GM12801 (cell line): Measurements from ENCODE around the gene GPR83.

ENCODE experiments used
- TF ChIP-seq, protein P1 (sequence below): IDR thresholded peaks from one replicate; pipeline ENCODE4 v1.5.1; 2011; ENCODE audit warnings: control low read depth; ENCODE audit not compliant: insufficient read length; ENCODE audit errors: extremely low read depth

GPR83 gene

DNA sequence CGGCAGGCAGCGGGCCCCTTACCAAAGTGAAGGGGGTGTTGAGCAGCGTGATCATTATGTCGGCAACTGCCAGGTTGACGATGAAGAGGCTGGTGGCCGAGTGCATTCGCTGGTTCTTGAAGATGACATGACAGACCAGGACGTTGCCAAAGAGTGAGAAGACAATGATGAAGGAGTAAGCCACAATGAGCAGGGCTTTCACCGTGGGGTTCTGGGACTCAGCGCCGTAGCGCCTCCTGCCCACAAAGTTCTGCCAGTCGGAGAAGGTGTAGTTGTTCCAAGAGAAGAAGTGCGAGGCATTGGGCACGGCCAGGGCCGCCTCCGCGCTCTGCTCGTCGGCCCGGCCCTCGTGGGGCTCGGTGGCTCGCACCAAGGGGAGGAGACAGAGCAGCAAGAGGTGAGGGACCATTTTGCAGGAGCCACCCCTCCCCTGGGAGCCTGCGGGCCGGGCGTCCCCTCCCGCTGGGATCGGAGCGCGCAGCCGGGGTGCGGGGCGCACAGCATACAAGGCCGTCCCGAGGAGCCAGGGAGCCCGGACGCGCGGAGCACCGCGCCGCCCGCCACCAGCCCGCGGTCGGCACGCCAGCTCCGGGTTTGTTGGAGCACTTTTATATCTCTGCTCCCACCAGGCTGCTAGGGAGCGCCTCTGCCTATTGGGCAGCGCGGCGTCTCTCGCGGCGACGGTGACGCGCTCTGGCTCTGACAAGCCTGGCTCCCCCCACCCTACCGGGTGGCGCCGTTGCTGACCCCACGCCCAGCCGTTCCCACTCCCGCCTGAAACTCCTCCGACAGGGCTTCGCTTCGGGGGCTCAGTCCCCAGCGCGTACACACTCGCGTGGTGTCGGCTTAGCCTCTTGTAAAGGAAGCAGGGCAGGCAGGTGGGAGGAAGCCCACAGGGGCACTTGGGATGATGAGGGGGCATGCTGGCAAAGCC is at the start of gene GPR83:
TSS of gene GPR83 (minus strand) at position 581 of the 934 bp plus-strand sequence. CDS start at position 409, 172 bp downstream.
- TF ChIP-seq, protein P1, sequence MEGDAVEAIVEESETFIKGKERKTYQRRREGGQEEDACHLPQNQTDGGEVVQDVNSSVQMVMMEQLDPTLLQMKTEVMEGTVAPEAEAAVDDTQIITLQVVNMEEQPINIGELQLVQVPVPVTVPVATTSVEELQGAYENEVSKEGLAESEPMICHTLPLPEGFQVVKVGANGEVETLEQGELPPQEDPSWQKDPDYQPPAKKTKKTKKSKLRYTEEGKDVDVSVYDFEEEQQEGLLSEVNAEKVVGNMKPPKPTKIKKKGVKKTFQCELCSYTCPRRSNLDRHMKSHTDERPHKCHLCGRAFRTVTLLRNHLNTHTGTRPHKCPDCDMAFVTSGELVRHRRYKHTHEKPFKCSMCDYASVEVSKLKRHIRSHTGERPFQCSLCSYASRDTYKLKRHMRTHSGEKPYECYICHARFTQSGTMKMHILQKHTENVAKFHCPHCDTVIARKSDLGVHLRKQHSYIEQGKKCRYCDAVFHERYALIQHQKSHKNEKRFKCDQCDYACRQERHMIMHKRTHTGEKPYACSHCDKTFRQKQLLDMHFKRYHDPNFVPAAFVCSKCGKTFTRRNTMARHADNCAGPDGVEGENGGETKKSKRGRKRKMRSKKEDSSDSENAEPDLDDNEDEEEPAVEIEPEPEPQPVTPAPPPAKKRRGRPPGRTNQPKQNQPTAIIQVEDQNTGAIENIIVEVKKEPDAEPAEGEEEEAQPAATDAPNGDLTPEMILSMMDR, result no peak

GRCh38 chr11:94450048-94450447 is 48.8 kb upstream of the GPR83 start:
- TF ChIP-seq, protein P1, result no peak

DNA sequence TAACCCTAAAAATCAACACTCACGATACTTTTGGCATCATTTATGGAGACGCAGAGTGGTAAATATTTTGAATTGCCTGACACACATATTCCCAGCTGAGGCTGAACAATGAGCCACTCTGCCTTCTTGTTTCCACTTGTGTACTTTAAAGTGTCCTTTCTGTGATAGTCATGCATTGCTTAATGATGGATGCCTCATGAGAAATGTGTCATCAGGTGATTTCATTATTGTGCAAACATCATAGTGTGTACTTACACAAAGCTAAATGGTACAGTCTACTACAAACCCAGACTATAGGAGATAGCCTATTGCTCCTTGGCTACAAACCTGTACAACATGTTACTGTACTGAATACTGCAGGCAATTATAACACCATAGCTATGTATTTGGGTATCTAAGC is 48.2 kb upstream of the GPR83 start:
- TF ChIP-seq, protein P1, result no peak

DNA sequence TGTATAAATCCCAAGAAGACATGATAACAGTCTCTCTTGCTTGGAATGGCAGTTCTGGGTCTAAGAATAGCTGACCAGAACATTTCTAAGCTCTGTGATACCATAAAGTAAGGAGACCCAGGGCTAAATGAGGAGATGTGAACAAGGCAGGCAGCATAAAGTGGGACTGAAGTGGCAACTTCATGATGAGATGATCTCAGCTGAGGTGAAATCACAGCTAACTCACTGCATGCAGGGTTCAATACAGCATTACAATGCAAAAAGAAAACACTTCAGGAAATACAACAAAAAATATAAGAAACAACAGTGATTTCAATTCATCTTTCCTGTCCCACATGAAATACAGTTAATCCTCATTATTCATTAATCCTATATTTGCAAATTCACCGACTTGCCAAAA is 47.8 kb upstream of the GPR83 start:
- TF ChIP-seq, protein P1, result no peak

- TF ChIP-seq, protein P1, result no peak
Measured at GRCh38 chr11:94447149-94447548, 45.9 kb upstream of the GPR83 start.

GRCh38 chr11:94445641-94446040 is 44.4 kb upstream of the GPR83 start:
- TF ChIP-seq, protein P1, result no peak

DNA sequence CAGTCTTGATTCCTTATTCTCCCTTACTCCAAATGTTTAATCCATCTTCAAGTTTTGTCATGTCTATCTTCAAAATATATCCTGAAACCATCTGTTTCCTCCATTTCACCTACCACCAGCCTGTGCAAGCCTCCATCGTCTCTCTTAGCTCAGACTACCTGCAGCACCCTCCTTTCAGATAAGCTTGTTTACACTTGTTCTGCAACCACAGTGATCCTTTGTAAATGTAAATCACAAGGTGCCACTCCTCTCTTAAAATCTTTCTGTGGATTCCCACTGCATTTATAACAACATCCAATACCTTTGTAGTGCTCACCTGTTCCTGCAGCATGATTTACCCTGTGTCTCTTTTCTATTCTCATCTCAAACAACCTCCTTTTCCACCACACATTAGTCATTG is 31.8 kb upstream of the GPR83 start:
- TF ChIP-seq, protein P1, result no peak
